SW 1271 (cell line): ENCODE data around the gene ARHGAP42.
"Not testable (repeated sequence)": the region's sequence is repeated elsewhere in the genome, so short reads cannot be mapped to it uniquely, and the experiment has no call there.

ENCODE experiments used
- DNase-seq, 2 experiments: peaks; one replicate each; lab custom pipeline; 2025; lab: John Stamatoyannopoulos, UW

ARHGAP42 gene

GRCh38 chr11:100687054-100687629, at the start of gene ARHGAP42:
TSS of gene ARHGAP42 (plus strand) at chr11:100687288. CDS start at chr11:100687679, 391 bp downstream.
- DNase-seq, result peak; percentile 53 to 72

GRCh38 chr11:100637706-100638105, 49.4 kb upstream of the ARHGAP42 start:
- DNase-seq, result no peak

- no peak for DNase-seq
Measured at GRCh38 chr11:100638648-100639047, 48.4 kb upstream of the ARHGAP42 start.

GRCh38 chr11:100639140-100639539, 47.9 kb upstream of the ARHGAP42 start:
- DNase-seq, result no peak

GRCh38 chr11:100640071-100640470, 47.0 kb upstream of the ARHGAP42 start:
- no peak for DNase-seq

GRCh38 chr11:100640646-100641045, 46.4 kb upstream of the ARHGAP42 start:
- no peak for DNase-seq

- DNase-seq, result no peak
Measured at GRCh38 chr11:100641456-100641855, 45.6 kb upstream of the ARHGAP42 start.

- no peak for DNase-seq
Measured at GRCh38 chr11:100646545-100646944, 40.5 kb upstream of the ARHGAP42 start.

- no peak for DNase-seq
Measured at GRCh38 chr11:100647861-100648260, 39.2 kb upstream of the ARHGAP42 start.

- DNase-seq, result no peak
Measured at GRCh38 chr11:100663583-100663982, 23.5 kb upstream of the ARHGAP42 start.

GRCh38 chr11:100663996-100664395, 23.1 kb upstream of the ARHGAP42 start:
- no peak for DNase-seq

- not testable (repeated sequence) for DNase-seq
Measured at GRCh38 chr11:100666816-100667215, 20.3 kb upstream of the ARHGAP42 start.

GRCh38 chr11:100667449-100667848, 19.6 kb upstream of the ARHGAP42 start:
- no peak for DNase-seq

- no peak for DNase-seq
Measured at GRCh38 chr11:100670140-100670539, 16.9 kb upstream of the ARHGAP42 start.

- no peak for DNase-seq
Measured at GRCh38 chr11:100671471-100671870, 15.6 kb upstream of the ARHGAP42 start.

- DNase-seq, result no peak
Measured at GRCh38 chr11:100672498-100673033, 14.5 kb upstream of the ARHGAP42 start.

GRCh38 chr11:100673063-100673462, 14.0 kb upstream of the ARHGAP42 start:
- no peak for DNase-seq

- DNase-seq, result no peak
Measured at GRCh38 chr11:100674212-100674611, 12.9 kb upstream of the ARHGAP42 start.

GRCh38 chr11:100675115-100675650, 11.9 kb upstream of the ARHGAP42 start:
- no peak for DNase-seq

- no peak for DNase-seq
Measured at GRCh38 chr11:100676901-100677300, 10.2 kb upstream of the ARHGAP42 start.

- DNase-seq, result no peak
Measured at GRCh38 chr11:100677796-100678195, 9.3 kb upstream of the ARHGAP42 start.

GRCh38 chr11:100680070-100680469, 7.0 kb upstream of the ARHGAP42 start:
- no peak for DNase-seq

- DNase-seq, result no peak
Measured at GRCh38 chr11:100681064-100681502, 6.0 kb upstream of the ARHGAP42 start.
